Upper lobe of left lung (tissue), 6 donors: Measurements from ENCODE around the gene HOXA1. TPM values are rescaled to one million over a fixed set of nuclear protein-coding genes. Genes with fewer than 3 reads are reported as not detected.
A peak's percentile ranks its signal among the peaks of the same experiment; 100 is the strongest.

Experiments used
- ATAC-seq, 2 donors: fragments of 200-7000 bp; cut with Tn5 transposase; one replicate each; pipeline ENCODE4 v1.9.1; 2022; ENCODE audit warnings: mild to moderate bottlenecking in 2 of 2, moderate library complexity in 2 of 2; ENCODE audit not compliant: low FRiP score in 2 of 2
- DNase-seq, 2 donors: peaks; one replicate each; pipeline ENCODE4 v3.0.0-alpha.2; 2019 to 2020
- H3K27ac ChIP-seq, 4 donors: fragments of 200-600 bp; sonication (generic); one replicate each; pipeline ENCODE4 v1.5.1; 2016 to 2019
- H3K27me3 ChIP-seq, 4 donors: fragments of 200-600 bp; sonication (generic); one replicate each; pipeline ENCODE4 v1.5.1; 2017 to 2019
- H3K36me3 ChIP-seq, 4 donors: fragments of 200-600 bp; sonication (generic); one replicate each; pipeline ENCODE4 v1.5.1; 2016 to 2019
- H3K4me1 ChIP-seq, 4 donors: fragments of 200-600 bp; sonication (generic); one replicate each; pipeline ENCODE4 v1.5.1; 2018 to 2019
- H3K4me3 ChIP-seq, 4 donors: fragments of 200-600 bp; sonication (generic); one replicate each; pipeline ENCODE4 v1.5.1; 2017 to 2019; ENCODE audit warnings: mild to moderate bottlenecking in 2 of 4, moderate library complexity in 1 of 4
- H3K9me3 ChIP-seq, 4 donors: fragments of 200-600 bp; sonication (generic); one replicate each; pipeline ENCODE4 v1.5.1; 2018 to 2019
- CTCF ChIP-seq, 6 experiments: fragments of 450-650 bp in 4 of 6; fragments of 200-600 bp in 2 of 6; sonication (generic) in 2 of 6; IDR thresholded peaks; one replicate each; pipeline ENCODE4 v1.5.1; 2016 to 2019; ENCODE audit warnings: antibody characterized with exemption in 6 of 6
- EP300 ChIP-seq, 4 donors: sonication (generic); formaldehyde crosslinking; IDR thresholded peaks; one replicate each; pipeline ENCODE4 v1.5.1; 2017; ENCODE audit warnings: antibody characterized with exemption in 4 of 4, control low read depth in 2 of 4
- POLR2A ChIP-seq, 4 donors: fragments of 450-650 bp; IDR thresholded peaks; one replicate each; pipeline ENCODE4 v1.5.1; 2016 to 2017; ENCODE audit warnings: antibody characterized with exemption in 4 of 4, mild to moderate bottlenecking in 2 of 4
- POLR2AphosphoS5 ChIP-seq, 2 donors: sonication (generic); formaldehyde crosslinking; IDR thresholded peaks; one replicate each; pipeline ENCODE4 v1.5.1; 2017; ENCODE audit warnings: antibody characterized with exemption in 2 of 2
- WGBS, 2 donors: methylation state at CpG; one replicate each; pipeline ENCODE4 v1.1.5; 2017 to 2018; 5-methylcytosine and 5-hydroxymethylcytosine counted together
- total RNA-seq, 6 donors: library from RNA; depleted of rRNA in 4 of 6; stranded (reverse); fragments of >200 nt in 4 of 6; gene quantifications; one replicate each; pipeline versions ENCODE4 v1.1.0 to v1.2.1, GENCODE V29; 2016 to 2021
- donor health status: DM: no; HTN: no; CAD: no; lungs with moderate emphysema.
- donor health status: DM: no; HTN: yes; CAD: no; lungs with severe emphysema.

The HOXA1 gene
- total RNA-seq, 6 donors from 2014 or later: 0.46 to 2.1 (median 0.64) TPM; not detected in 3

GRCh38 chr7:27122077-27122910, 26.5 kb upstream of the HOXA1 start:
- DNase-seq: peak in 1 of 2 donors; percentile 83

GRCh38 chr7:27121684-27122076, 25.9 kb upstream of the HOXA1 start:
- H3K4me3 ChIP-seq: peak overlapping the region in 3 of 4 donors; percentile 18 to 41 (median 41)
- peaks cover 0 to 2% (median 0%) of the 10 kb centered on the region in 4 donors for H3K27me3 ChIP-seq
- TF ChIP-seq EP300 (IDR thresholded peaks at IDR 0.05): no peak
- no peak for TF ChIP-seq POLR2AphosphoS5 (IDR thresholded peaks at IDR 0.05)
- no peak for TF ChIP-seq CTCF (IDR thresholded peaks at IDR 0.05)
- H3K9me3 ChIP-seq: no peaks in the 10 kb centered on the region
- 26 to 39% methylated on average over 7 of the region's 7 CpGs for WGBS, 2 donors
- no peaks in the 10 kb centered on the region for H3K36me3 ChIP-seq
- H3K27ac ChIP-seq: peak overlapping the region; percentile 84 to 97 (median 90)
- DNase-seq (no peak), ATAC-seq (no peak)
- H3K4me1 ChIP-seq: peaks cover 11 to 39% (median 20%) of the 10 kb centered on the region in 4 donors

More at GRCh38 chr7:27122077-27122910, 26.5 kb upstream of the HOXA1 start:
- peaks cover 11 to 42% (median 22%) of the 10 kb centered on the region in 4 donors for H3K4me1 ChIP-seq
- H3K27me3 ChIP-seq: peaks cover 0 to 2% (median 0%) of the 10 kb centered on the region in 4 donors
- H3K4me3 ChIP-seq: peak overlapping the region in 3 of 4 donors; percentile 18 to 41 (median 41)
- WGBS, 2 donors: 40 to 47% methylated on average over 36 to 42 of the region's 42 CpGs
- no peaks in the 10 kb centered on the region for H3K9me3 ChIP-seq
- no peaks in the 10 kb centered on the region for H3K36me3 ChIP-seq
- no peak for ATAC-seq
- peak overlapping the region; percentile 84 to 97 (median 90) for H3K27ac ChIP-seq
- no peak for TF ChIP-seq EP300 (IDR thresholded peaks at IDR 0.05)
- TF ChIP-seq POLR2AphosphoS5 (IDR thresholded peaks at IDR 0.05): no peak
- TF ChIP-seq CTCF (IDR thresholded peaks at IDR 0.05): no peak
- no peak for TF ChIP-seq POLR2A (IDR thresholded peaks at IDR 0.05)

- no peak for DNase-seq
- Histone ChIP-seq H3K27me3 (peaks cover 0 to 3% (median 1%) of the 10 kb centered on the region in 4 donors), H3K4me1 (peaks cover 4 to 28% (median 12%) of the 10 kb centered on the region in 4 donors), H3K27ac (peak overlapping the region; percentile 87 to 95 (median 90)), H3K9me3 (no peaks in the 10 kb centered on the region), H3K36me3 (no peaks in the 10 kb centered on the region), H3K4me3 (peak overlapping the region in 1 of 4 donors; percentile 53)
- 15 to 22% methylated on average over 1 of the region's 1 CpG for WGBS, 2 donors
- TF ChIP-seq POLR2AphosphoS5 (IDR thresholded peaks at IDR 0.05) (no peak), EP300 (IDR thresholded peaks at IDR 0.05) (no peak), CTCF (IDR thresholded peaks at IDR 0.05) (no peak), POLR2A (IDR thresholded peaks at IDR 0.05) (no peak)
- no peak for ATAC-seq
Measured at GRCh38 chr7:27119412-27119911, 23.7 kb upstream of the HOXA1 start.

- H3K27me3 ChIP-seq: peaks cover 0 to 3% (median 1%) of the 10 kb centered on the region in 4 donors
Measured at GRCh38 chr7:27118580-27118979, 22.8 kb upstream of the HOXA1 start.

More at GRCh38 chr7:27118580-27118979, 22.8 kb upstream of the HOXA1 start:
- Histone ChIP-seq H3K27ac (peak overlapping the region; percentile 87 to 95 (median 90)), H3K4me1 (peaks cover 4 to 28% (median 11%) of the 10 kb centered on the region in 4 donors), H3K4me3 (peak overlapping the region in 3 of 4 donors; percentile 35 to 59 (median 53)), H3K9me3 (no peaks in the 10 kb centered on the region), H3K36me3 (no peaks in the 10 kb centered on the region)
- ATAC-seq: no peak
- WGBS, 2 donors: 30 to 59% methylated on average over 3 of the region's 3 CpGs
- no peak for DNase-seq
- no peak for TF ChIP-seq POLR2AphosphoS5 (IDR thresholded peaks at IDR 0.05)
- no peak for TF ChIP-seq EP300 (IDR thresholded peaks at IDR 0.05)
- no peak for TF ChIP-seq POLR2A (IDR thresholded peaks at IDR 0.05)
- TF ChIP-seq CTCF (IDR thresholded peaks at IDR 0.05): no peak
